Measurements from ENCODE around the gene FKBP15.
"Not testable (repeated sequence)": the region's sequence is repeated elsewhere in the genome, so short reads cannot be mapped to it uniquely, and the experiment has no call there.

Gene FKBP15

DNA sequence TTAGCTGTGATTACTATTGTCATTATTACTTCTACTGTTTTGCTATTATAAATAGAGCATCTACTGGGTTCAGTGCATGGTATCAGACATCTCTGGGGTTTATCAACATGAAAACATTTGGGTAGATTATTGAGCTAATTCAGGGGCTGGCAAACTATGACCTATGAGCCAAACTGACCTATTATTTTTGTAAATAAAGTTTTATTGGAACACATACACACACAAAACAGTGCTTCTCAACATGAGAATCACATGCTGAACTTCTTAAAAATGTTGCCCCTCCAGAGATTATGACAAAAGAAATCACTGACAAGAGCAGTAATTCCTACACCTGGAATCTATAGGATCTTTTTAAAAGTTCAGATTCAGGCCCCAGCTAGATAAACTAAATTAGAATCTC, 39.9 kb downstream of the FKBP15 start:
- DNase-seq = no peak

GRCh38 chr9:113179839-113180238, 41.2 kb downstream of the FKBP15 start:
- no peak for DNase-seq

DNA sequence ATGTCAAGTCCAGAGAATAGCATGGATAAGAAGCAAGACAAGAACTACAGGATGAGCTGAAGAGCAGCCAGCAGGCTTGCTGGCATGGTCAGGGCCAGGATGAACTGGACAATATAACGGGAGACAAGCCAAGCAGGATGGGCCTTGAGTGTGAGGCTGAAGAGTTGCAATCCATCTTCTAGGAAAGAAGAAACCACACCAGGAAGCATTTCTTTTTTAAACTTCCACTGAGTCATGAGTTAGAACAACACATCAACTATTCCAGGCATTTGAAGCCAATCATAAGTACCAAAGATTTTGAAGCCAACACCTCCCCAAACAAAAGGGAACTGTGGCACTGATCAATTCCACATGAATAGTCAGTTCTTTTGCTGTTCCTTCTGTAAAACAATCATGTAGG, 43.0 kb downstream of the FKBP15 start:
- no peak for DNase-seq

- DNase-seq = no peak
These were observed 43.8 kb downstream of the FKBP15 start for GRCh38 chr9:113177251-113177650.

- DNase-seq = no peak
These were observed 44.3 kb downstream of the FKBP15 start for GRCh38 chr9:113176803-113177202.

GRCh38 chr9:113173341-113173740, 47.7 kb downstream of the FKBP15 start:
- DNase-seq = no peak

DNA sequence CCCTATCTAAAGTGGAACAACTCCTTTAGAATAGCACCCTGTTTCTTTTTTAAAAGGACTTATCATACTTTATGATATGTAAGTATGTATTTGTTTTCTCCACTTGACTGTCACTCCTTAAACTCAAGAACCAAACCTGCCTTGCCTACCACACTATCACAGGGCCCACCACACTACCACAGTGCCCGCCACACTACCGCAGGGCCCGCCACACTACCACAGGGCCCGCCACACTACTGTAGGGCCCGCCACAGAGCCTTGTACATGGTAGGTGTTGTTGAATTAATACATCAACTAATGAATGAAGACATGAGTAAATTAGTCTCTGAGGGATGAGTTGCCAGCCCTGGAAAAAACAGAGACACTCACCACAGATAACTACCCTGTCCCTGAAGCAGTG, 52.3 kb downstream of the FKBP15 start:
- DNase-seq = no peak

DNA sequence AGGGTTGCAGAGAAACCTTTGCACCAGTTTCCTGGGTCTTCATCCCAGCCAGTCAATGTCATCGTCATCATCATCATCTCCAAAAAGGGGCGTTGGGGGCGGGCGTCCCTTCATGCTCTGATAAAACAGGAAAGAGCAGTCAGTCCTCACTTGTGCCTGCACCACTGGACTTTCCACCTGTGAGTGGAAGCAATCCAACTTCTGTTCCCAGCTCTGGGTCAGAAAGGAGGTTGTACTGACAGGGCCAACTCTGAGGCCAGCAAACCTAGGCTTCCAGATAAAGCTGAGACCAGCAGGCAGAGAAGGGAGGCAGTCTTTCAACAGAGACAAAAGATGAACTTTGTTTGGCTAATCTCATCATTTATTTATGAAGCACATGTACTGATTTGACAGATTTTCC, 55.0 kb downstream of the FKBP15 start:
- DNase-seq = no peak

GRCh38 chr9:113164536-113165300, 56.4 kb downstream of the FKBP15 start:
- no peak for DNase-seq

GRCh38 chr9:113163001-113163400, 58.1 kb downstream of the FKBP15 start:
- no peak for DNase-seq

DNA sequence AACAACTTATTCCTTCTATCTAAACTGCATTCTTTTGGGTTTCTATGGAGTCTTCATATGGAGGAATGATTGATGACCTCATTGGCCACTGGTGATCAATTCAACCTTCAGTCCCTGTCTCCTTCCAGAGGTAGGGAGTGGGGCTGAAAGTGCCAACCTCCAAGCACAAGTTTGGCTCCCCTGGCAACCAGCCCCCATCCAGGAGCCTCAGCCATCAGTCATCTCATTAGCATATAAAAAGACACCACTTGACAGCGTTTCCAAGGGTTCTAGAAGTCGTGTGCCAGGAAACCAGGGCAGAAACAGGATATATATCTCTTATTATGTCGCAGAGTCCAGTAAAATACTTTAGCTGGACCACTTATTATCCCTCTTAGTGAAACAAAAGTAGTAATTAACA, 60.5 kb downstream of the FKBP15 start:
- DNase-seq = no peak

- DNase-seq = no peak
These were observed 62.6 kb downstream of the FKBP15 start for GRCh38 chr9:113158446-113158845.

GRCh38 chr9:113156880-113157279, 64.2 kb downstream of the FKBP15 start:
- no peak for DNase-seq

DNA sequence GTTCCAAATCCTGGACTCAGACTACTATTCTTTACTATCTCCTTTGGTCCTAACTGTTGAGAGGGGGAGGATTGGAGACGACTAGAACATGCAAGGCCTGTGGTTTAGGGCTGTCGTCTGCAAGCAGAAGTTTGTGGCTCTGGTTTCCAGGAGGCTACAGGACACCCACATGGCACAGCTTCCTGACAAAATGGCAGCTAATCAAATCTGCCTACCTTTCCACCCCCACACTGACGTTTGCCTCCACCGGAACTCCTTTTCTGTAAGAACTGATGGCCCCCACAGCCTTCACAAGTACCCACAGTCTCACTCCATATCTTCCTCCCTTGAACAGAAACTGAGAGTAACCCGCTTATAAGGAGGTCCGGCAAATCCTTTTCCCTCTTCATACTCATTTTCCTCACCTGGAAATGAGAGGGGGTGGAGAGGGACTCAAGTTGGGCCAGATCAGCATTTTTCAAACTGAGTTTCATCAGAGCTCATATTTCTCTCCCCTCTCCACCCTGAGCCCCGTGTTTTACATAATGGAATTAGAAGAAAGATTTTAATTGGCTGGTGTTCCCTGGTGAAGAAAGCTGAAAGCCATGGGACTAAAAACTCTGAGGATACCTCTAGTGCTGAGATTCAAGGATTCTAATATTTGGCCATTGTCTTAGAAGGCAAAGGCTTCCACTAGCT, 65.0 kb downstream of the FKBP15 start:
- DNase-seq = no peak

DNA sequence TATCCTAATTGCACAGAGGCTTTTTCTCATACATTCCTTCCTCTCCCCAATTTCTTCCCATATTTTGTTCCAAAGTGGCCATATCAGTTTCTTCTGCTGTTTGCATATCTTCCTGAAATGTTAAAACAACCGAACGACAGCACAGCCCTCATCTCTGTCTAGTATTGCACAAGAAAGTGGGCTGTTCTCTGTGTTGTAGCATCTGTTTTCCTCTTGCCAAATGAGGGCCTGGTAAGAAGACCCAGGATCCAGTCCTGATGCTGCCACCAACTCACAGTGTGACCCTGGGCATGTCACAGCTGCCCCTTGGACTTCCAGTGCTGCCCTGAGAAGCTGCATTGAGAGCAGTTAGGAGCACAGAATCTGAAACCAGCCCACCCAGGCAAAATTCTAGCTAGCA, 66.1 kb downstream of the FKBP15 start:
- DNase-seq = no peak

DNA sequence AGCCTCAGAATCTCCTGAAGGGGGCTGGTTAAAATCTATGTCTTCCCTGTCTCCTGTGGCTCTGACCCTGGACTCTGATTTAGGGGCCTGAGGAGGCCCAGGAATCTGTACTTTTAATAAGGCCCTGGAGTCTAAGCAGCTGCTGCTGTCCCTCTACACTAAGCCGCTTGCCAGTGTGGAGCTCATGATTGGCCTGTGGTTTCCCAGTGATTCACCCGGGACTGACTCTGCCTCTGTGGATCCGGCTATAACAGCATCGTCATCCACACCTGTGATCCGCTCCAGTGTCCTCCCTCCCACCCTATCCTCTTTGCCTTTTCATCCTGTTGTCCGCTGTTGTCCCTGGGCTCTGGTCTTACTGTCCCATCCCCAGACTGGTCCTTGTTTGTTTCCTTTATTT, 66.6 kb downstream of the FKBP15 start:
- DNase-seq = no peak

DNA sequence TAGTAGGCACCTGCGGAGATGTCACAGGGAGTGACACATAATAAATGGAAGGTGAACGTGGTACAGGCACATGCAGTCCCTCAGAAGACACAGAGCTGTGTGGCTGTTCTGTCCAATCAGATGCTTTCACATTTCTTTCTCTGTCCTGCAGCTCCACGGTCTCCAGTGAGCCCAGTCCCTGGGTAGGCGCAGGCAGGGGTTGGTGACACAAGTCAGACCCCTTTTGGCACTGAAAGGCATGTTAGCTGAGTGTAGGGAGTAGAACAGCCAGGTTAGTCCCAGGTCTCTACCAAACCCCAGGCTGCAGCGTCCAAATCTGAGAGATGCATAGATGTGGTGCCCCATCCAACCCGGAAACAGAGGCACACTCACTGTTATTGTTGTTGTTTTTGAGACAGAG, 67.5 kb downstream of the FKBP15 start:
- DNase-seq = no peak

GRCh38 chr9:113152699-113153098, 68.4 kb downstream of the FKBP15 start:
- no peak for DNase-seq

GRCh38 chr9:113151696-113152630, 69.1 kb downstream of the FKBP15 start:
- DNase-seq = no peak

DNA sequence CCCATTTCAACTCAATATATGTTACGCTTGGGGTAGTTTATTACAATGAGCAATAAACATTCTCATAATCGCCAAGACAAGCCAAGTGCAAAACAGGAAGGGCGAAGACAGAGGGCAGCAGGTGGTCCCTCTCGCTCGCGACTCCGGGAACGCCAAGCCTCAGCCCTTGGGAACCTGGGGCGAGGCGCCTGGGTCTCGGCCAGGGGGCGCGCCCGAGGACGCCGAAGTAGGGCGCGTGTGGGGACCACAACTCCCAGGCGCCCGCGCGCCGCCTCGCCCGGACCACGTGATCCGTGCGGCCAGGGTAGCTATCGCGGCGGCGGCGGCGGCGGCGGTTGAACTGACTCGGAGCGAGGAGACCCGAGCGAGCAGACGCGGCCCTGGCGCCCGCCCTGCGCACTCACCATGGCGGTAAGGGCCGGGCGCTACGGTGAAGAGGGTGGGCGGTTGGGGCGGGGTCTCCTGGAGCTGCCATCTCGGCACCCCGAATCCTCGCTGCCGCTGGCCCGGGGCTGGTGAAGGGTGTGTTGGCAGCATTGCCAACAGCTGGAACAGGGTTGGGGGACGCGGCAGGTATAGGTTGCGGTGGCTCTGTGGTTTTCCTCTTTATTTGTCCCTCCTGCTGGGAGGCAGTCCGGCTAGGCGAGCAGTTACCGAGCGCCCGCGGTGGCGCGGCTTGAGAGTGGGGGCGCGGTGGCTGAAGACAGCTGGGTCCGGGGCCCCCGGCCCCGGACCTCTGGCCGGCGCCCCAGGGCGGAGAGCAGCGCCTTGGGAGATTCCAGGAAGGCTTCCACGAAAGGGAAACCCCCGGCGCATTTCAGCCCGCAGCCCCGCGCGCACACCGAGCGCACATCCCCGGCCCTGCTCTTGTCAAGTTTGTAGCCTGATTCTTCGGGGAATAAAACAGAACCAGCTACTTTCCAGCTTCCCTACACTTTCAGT, 70.1 kb downstream of the FKBP15 start, which contains the start of gene SLC31A2:
SLC31A2 (plus strand) TSS at position 338 of the 942 bp plus-strand sequence; CDS start at position 406, 68 bp downstream.
- DNase-seq = peak; percentile 82

DNA sequence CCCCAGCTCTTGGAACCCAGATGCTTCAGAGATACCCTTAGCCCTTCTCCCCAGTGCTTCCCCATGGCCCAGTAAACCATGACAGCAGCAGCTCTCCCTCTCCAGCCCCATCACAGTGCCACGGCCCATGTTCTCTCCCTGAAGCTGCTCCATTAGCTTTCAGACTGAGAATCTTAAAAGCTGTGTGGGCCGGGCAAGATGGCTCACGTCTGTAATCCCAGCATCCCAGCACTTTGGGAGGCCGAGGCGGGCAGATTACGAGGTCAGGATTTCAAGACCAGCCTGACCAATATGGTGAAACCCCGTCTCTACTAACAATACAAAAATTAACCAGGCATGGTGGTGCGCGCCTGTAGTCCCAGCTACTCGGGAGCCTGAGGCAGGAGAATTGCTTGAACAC, 71.5 kb downstream of the FKBP15 start:
- DNase-seq = not testable (repeated sequence)

All from activated CD4-positive, alpha-beta T cell treated with anti-CD3 and anti-CD28 coated beads, Interleukin-2, amount 50 U/mL, for 1 hour (primary cell).